ENCODE data around the gene SFTA2. TPM values are rescaled to one million over a fixed set of nuclear protein-coding genes. Genes with fewer than 3 reads are reported as not detected.
"Not testable (repeated sequence)": the region's sequence is repeated elsewhere in the genome, so short reads cannot be mapped to it uniquely, and the experiment has no call there.

Gene SFTA2
- total RNA-seq, 1 experiment from 2014 or later, result not detected

- H3K9ac ChIP-seq (ENCODE audit: low read length); POLR2A ChIA-PET; intact Hi-C loops (cut with micrococcal nuclease); RAD21 ChIA-PET (ENCODE audit: low non-redundant PET in 1 of 2, low total read pairs in 2 of 2, uncharacterized antibody in 2 of 2, unreplicated experiment in 2 of 2); H2AFZ ChIP-seq (ENCODE audit: low read depth, low read length, poor library complexity, severe bottlenecking); DNase-seq (ENCODE audit: low read depth, low spot score); BruUV-seq (replicated peaks); H3K79me2 ChIP-seq (ENCODE audit: insufficient read depth, low read length); H3K27me3 ChIP-seq (ENCODE audit: insufficient read depth, low read length); H3K4me3 ChIP-seq (replicated peaks in 1 of 2; ENCODE audit: low read depth in 1 of 2, low read length in 2 of 2); H4K20me1 ChIP-seq (ENCODE audit: insufficient read depth); H3K9me2 ChIP-seq (ENCODE audit: insufficient read depth); ATAC-seq; H3K27ac ChIP-seq (ENCODE audit: low read depth, low read length); H3K4me2 ChIP-seq (ENCODE audit: low read length): not testable (repeated sequence)
- Histone ChIP-seq H3K36me3 (ENCODE audit: control insufficient read depth in 1 of 2, insufficient read depth in 2 of 2, low read length in 2 of 2) (peaks cover 14 to 21% of the 10 kb centered on the region in 2 experiments; a peak in 3 of 4 replicates), H3K9me3 (ENCODE audit: control insufficient read depth in 1 of 2, insufficient read depth in 1 of 2, low read depth in 1 of 2, low read length in 2 of 2) (peaks cover 0 to 10% of the 10 kb centered on the region in 2 experiments; a peak in 1 of 4 replicates), H3K4me1 (ENCODE audit: control insufficient read depth in 1 of 2, insufficient read depth in 2 of 2, low read length in 2 of 2) (peaks cover 0 to 24% of the 10 kb centered on the region in 2 experiments; a peak in 1 of 4 replicates)
- CTCF ChIA-PET, result interaction anchor here (2.1 kb wide), 1 partner anchor 146 kb away, joined by 4 read pairs; no protein-coding TSS in a partner anchor
These were observed 7.8 kb downstream of the SFTA2 start for GRCh38 chr6:30924040-30924627.

GRCh38 chr6:30922447-30922852, 9.5 kb downstream of the SFTA2 start:
- ATAC-seq (peak; percentile 50; the same call in 1 of the 2 replicates), DNase-seq (ENCODE audit: low read depth, low spot score) (no peak)
- Histone ChIP-seq H3K4me1 (ENCODE audit: control insufficient read depth in 1 of 2, insufficient read depth in 2 of 2, low read length in 2 of 2) (peaks cover 0 to 24% of the 10 kb centered on the region in 2 experiments; a peak in 1 of 4 replicates), H3K27ac (ENCODE audit: low read depth, low read length) (no peak overlapping the region), H3K9ac (ENCODE audit: low read length) (no peak overlapping the region), H3K4me3 (replicated peaks in 1 of 2; ENCODE audit: low read depth in 1 of 2, low read length in 2 of 2) (no peak overlapping the region), H3K36me3 (ENCODE audit: control insufficient read depth in 1 of 2, insufficient read depth in 2 of 2, low read length in 2 of 2) (peaks cover 14 to 21% of the 10 kb centered on the region in 2 experiments; a peak in 3 of 4 replicates), H3K9me3 (ENCODE audit: control insufficient read depth in 1 of 2, insufficient read depth in 1 of 2, low read depth in 1 of 2, low read length in 2 of 2) (no peaks in the 10 kb centered on the region), H3K27me3 (ENCODE audit: insufficient read depth, low read length) (no peaks in the 10 kb centered on the region), H3K79me2 (ENCODE audit: insufficient read depth, low read length) (no peaks in the 10 kb centered on the region), H3K9me2 (ENCODE audit: insufficient read depth) (no peaks in the 10 kb centered on the region), H3K4me2 (ENCODE audit: low read length) (0 out of 2 replicates have a peak overlapping the region, but pooled peaks have one; percentile 1), H2AFZ (ENCODE audit: low read depth, low read length, poor library complexity, severe bottlenecking) (no peak overlapping the region), H4K20me1 (ENCODE audit: insufficient read depth) (no peaks in the 10 kb centered on the region)
- intact Hi-C loops (cut with micrococcal nuclease), result no loop called here
- BruUV-seq (replicated peaks), result no TSS peak
- ChIA-PET RAD21 (ENCODE audit: low non-redundant PET in 1 of 2, low total read pairs in 2 of 2, uncharacterized antibody in 2 of 2, unreplicated experiment in 2 of 2) (no interaction called here), CTCF (no interaction called here), POLR2A (no interaction called here)
- no peak for TF ChIP-seq EZH2 (IDR thresholded peaks at IDR 0.05)
- no peak for TF ChIP-seq CBX3 (IDR thresholded peaks at IDR 0.05; ENCODE audit: low read depth)
- no peak for TF ChIP-seq FOSL1 (IDR thresholded peaks at IDR 0.05; ENCODE audit: low read depth)
- TF ChIP-seq ELF1 (IDR thresholded peaks at IDR 0.05; ENCODE audit: borderline replicate concordance, low read depth), result no peak
- no peak for TF ChIP-seq RAD21 (IDR thresholded peaks at IDR 0.05; ENCODE audit: low read depth)
- no peak for TF ChIP-seq ATF3 (IDR thresholded peaks at IDR 0.05)
- no peak for TF ChIP-seq ZFX (IDR thresholded peaks at IDR 0.05)
- no peak for TF ChIP-seq MAX (IDR thresholded peaks at IDR 0.05)
- no peak for TF ChIP-seq SRF (IDR thresholded peaks at IDR 0.05; ENCODE audit: low read depth)
- no peak for TF ChIP-seq CTCF (IDR thresholded peaks at IDR 0.05 in 2 of 3, conservative IDR thresholded peaks at IDR 0.05 in 1 of 3; ENCODE audit: borderline replicate concordance in 1 of 3, insufficient read depth in 1 of 3, low read depth in 2 of 3, low read length in 2 of 3)
- TF ChIP-seq TCF7L2 (IDR thresholded peaks at IDR 0.05; ENCODE audit: borderline replicate concordance, extremely low read depth, insufficient read depth, insufficient read length), result no peak
- no peak for TF ChIP-seq YY1 (IDR thresholded peaks at IDR 0.05; ENCODE audit: extremely low read depth, insufficient replicate concordance, low read depth, low read length)
- no peak for TF ChIP-seq EZH2phosphoT487 (IDR thresholded peaks at IDR 0.05; ENCODE audit: borderline replicate concordance)
- TF ChIP-seq SP1 (IDR thresholded peaks at IDR 0.05; ENCODE audit: low read depth), result no peak
